PC-9 (cell line): ENCODE data around the gene SIK2.

Experiments used
- CTCF ChIP-seq: fragments of 200-600 bp; sonication (generic); conservative IDR thresholded peaks from 2 replicates; pipeline ENCODE4 v1.6.1; 2017; ENCODE audit warnings: mixed run types, antibody characterized with exemption, mild to moderate bottlenecking, moderate library complexity
- EZH2 ChIP-seq: fragments of 200-600 bp; sonication (generic); IDR thresholded peaks from 2 replicates; pipeline ENCODE4 v1.8.0; 2017; ENCODE audit warnings: antibody characterized with exemption, low read depth

GRCh38 chr11:111642542-111642941 lies 40.3 kb downstream of the SIK2 start:
- TF ChIP-seq CTCF (no peak), EZH2 (no peak)
